Measurements from ENCODE around the gene EFCAB14.

DNA sequence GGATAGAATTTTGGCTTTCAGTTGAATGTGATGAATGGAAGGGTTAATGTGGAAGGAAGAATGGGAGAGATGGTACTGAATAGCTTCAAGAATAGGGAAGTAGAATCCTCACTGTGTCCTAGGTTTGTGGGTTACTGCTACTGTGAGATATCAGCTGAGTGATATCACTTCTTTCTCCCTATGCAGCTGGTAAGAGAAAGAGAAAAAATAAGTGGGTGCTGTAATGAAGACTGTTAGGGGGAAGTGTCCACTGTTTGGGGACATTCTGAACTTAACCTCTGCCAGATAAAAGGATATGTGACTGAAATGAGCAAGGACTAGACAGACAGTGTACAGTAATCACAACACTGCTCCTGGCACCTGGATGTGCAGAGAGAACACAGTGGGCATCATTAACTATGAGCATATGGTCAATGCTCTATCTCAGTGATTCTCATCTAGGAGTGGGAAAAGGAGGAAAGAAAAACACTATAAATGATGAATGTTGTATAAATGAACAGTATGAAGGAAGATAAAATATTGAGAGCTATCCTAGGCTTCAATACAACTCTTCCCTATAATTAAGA is 76.7 kb downstream of the EFCAB14 start:
- TF ChIP-seq, protein P1, sequence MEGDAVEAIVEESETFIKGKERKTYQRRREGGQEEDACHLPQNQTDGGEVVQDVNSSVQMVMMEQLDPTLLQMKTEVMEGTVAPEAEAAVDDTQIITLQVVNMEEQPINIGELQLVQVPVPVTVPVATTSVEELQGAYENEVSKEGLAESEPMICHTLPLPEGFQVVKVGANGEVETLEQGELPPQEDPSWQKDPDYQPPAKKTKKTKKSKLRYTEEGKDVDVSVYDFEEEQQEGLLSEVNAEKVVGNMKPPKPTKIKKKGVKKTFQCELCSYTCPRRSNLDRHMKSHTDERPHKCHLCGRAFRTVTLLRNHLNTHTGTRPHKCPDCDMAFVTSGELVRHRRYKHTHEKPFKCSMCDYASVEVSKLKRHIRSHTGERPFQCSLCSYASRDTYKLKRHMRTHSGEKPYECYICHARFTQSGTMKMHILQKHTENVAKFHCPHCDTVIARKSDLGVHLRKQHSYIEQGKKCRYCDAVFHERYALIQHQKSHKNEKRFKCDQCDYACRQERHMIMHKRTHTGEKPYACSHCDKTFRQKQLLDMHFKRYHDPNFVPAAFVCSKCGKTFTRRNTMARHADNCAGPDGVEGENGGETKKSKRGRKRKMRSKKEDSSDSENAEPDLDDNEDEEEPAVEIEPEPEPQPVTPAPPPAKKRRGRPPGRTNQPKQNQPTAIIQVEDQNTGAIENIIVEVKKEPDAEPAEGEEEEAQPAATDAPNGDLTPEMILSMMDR (IDR thresholded peaks at IDR 0.05) = no peak
- no peak for TF ChIP-seq EZH2phosphoT487 (IDR thresholded peaks at IDR 0.05)
